ENCODE results near the gene EID2.
A peak's percentile ranks its signal among the peaks of the same experiment; 100 is the strongest.

DNA sequence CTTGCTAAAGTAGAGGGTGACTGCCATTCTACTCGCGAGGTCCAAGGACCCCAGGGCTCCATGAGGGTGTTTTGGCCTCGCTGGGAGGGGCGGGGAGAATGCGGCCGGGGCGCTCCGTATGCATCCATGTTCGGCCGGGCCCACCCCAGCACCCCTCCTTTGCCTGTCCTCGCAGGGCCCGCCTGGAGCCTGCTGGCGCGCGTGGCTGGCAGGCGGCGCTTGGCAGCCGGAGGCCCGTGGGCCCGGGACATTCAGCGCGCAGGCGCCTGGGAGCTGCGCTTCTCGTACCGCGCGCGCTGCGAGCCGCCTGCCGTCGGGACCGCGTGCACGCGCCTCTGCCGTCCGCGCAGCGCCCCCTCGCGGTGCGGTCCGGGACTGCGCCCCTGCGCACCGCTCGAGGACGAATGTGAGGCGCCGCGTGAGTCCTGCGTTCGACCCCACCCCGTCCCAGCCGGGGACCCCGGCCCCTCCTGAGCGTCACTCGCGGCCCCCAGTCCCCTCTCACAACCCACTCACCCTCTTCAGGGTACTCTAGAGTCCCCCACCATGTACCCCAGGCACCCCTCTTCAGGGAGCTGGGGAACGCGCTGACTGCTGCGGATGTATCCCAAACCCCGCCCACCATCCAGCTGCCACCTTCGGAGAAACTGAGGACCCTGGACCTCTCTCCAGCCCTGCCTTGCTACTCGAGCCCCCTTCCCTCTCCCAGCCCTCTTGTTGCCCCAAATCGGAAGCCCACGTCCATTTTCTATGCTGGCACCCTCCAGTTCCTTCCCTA is 37.1 kb downstream of the EID2 start:
- TF ChIP-seq EP300 (IDR thresholded peaks at IDR 0.05) (no peak), POLR2A (IDR thresholded peaks at IDR 0.05) (no peak), POLR2AphosphoS5 (IDR thresholded peaks at IDR 0.05) (no peak)
- TF ChIP-seq, protein P1, sequence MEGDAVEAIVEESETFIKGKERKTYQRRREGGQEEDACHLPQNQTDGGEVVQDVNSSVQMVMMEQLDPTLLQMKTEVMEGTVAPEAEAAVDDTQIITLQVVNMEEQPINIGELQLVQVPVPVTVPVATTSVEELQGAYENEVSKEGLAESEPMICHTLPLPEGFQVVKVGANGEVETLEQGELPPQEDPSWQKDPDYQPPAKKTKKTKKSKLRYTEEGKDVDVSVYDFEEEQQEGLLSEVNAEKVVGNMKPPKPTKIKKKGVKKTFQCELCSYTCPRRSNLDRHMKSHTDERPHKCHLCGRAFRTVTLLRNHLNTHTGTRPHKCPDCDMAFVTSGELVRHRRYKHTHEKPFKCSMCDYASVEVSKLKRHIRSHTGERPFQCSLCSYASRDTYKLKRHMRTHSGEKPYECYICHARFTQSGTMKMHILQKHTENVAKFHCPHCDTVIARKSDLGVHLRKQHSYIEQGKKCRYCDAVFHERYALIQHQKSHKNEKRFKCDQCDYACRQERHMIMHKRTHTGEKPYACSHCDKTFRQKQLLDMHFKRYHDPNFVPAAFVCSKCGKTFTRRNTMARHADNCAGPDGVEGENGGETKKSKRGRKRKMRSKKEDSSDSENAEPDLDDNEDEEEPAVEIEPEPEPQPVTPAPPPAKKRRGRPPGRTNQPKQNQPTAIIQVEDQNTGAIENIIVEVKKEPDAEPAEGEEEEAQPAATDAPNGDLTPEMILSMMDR (IDR thresholded peaks at IDR 0.05), result peak in 3 of 4 experiments; percentile 56 to 86 (median 80)
